Transverse colon (tissue), 4 donors: ENCODE data around the gene RGS4.

Experiments
- POLR2A ChIP-seq: fragments of 450-650 bp; IDR thresholded peaks from one replicate; pipeline ENCODE4 v1.6.1; 2016; ENCODE audit warnings: antibody characterized with exemption, mild to moderate bottlenecking, moderate library complexity
- POLR2AphosphoS5 ChIP-seq, 3 donors: sonication (generic); formaldehyde crosslinking; IDR thresholded peaks; one replicate each; pipeline ENCODE4 v1.6.1; 2016; ENCODE audit warnings: antibody characterized with exemption in 3 of 3
- TF ChIP-seq, protein P1 (sequence below), 5 experiments: fragments of 200-600 bp in 3 of 5; fragments of 450-650 bp in 2 of 5; sonication (generic) in 3 of 5; IDR thresholded peaks; 1 replicate in 2 of 5; 2 replicates in 3 of 5; pipeline ENCODE4 v1.5.1; 2016 to 2017; ENCODE audit warnings: antibody characterized with exemption in 5 of 5, inconsistent platforms in 3 of 5, mild to moderate bottlenecking in 2 of 5, moderate library complexity in 1 of 5

DNA sequence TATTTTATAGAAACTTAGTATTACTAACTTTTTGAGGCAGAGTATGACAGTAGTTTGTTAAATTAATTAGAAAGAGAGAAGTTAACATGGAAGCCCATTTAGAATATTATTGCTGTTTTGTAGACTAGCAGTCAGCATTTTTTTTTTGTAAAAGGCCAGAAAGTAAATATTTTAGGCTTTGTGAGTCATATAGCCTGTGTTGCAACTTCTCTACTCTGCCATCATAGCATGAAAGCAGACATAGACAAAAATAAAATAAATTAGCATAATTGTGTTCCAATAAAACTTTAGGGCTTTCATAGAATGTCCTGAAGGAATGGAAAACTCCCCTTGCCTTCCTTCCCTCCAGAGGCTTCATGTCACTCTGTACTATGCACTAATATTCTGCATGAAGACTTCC, 12.3 kb upstream of the RGS4 start:
- TF ChIP-seq, protein P1, sequence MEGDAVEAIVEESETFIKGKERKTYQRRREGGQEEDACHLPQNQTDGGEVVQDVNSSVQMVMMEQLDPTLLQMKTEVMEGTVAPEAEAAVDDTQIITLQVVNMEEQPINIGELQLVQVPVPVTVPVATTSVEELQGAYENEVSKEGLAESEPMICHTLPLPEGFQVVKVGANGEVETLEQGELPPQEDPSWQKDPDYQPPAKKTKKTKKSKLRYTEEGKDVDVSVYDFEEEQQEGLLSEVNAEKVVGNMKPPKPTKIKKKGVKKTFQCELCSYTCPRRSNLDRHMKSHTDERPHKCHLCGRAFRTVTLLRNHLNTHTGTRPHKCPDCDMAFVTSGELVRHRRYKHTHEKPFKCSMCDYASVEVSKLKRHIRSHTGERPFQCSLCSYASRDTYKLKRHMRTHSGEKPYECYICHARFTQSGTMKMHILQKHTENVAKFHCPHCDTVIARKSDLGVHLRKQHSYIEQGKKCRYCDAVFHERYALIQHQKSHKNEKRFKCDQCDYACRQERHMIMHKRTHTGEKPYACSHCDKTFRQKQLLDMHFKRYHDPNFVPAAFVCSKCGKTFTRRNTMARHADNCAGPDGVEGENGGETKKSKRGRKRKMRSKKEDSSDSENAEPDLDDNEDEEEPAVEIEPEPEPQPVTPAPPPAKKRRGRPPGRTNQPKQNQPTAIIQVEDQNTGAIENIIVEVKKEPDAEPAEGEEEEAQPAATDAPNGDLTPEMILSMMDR (IDR thresholded peaks at IDR 0.05) = no peak
- TF ChIP-seq POLR2AphosphoS5 (IDR thresholded peaks at IDR 0.05) (no peak), POLR2A (no peak)
